ENCODE measurements around the gene PTER.

PTER gene, protein sequence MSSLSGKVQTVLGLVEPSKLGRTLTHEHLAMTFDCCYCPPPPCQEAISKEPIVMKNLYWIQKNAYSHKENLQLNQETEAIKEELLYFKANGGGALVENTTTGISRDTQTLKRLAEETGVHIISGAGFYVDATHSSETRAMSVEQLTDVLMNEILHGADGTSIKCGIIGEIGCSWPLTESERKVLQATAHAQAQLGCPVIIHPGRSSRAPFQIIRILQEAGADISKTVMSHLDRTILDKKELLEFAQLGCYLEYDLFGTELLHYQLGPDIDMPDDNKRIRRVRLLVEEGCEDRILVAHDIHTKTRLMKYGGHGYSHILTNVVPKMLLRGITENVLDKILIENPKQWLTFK

DNA sequence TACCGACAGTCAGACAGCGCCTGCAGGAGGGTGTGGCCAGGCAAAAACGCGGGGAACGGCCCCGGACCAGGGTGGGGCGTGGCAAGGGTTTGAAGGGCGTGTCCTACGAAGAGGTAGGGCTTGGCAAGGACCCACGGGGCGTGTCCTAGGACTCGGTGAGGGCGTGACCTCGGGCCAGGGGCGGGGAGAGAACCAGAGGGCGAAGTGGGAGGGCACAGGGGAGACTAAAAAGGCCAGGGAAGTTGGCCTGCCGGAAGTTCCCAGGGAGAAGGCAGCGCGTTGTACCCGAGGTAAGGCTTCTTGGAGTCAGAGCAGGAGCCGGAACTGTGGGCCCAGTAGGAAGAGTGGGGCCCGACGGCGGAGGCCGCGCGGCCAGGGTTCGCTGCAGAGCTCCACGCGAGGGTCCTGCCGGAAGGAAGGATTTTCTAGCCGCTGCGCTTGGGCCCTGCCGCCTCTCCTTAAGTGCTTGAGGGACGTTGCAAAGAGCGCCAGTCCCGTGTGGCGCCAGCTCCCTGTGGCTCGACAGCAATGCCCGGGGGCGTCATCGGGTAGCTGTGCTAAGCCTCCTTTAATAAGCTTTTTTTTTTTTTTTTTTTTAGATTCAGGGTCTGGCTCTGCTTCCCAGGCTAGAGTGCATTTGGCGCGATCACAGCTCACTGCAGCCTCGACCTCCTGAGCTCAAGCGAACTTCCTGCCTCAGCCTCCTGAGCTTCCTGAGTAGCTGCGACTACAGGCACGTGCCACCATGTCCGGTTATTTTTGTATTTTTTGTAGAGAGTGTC lies at the start of gene PTER:
PTER (plus strand) TSS at position 253 of the 782 bp plus-strand sequence. CDS start 47,375 bp downstream, outside the sequence.
- DNase-seq (ENCODE audit: insufficient read length, low spot score): peak; percentile 26
- FAIRE-seq: peak; percentile 64

DNA sequence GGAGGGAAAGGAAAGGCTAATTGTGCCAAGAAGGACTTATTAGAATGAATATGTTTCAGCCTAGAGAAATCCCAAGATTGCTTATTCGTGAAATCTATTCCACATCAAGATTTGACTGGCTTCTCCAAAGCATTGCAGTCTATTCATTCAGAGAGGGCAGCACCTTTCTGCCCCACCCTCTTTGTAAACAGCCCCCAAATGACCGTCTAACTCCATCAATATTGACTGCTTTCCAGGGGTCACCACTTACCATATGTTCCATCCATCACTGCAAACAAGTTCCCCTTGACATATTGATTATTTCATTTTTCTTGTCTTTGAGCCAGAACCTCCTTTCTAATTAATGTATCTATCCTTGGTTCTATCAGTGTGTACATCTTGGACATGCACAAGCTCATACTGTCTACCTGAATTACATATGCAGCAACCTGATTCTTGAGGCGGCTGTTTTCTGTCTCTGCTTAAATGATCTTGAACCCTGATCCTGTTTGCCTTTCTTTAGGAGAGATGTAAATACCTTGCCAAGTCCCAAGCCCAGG lies 44.2 kb upstream of the PTER start:
- no peak for DNase-seq (ENCODE audit: insufficient read length, low spot score)
- FAIRE-seq: no peak

DNA sequence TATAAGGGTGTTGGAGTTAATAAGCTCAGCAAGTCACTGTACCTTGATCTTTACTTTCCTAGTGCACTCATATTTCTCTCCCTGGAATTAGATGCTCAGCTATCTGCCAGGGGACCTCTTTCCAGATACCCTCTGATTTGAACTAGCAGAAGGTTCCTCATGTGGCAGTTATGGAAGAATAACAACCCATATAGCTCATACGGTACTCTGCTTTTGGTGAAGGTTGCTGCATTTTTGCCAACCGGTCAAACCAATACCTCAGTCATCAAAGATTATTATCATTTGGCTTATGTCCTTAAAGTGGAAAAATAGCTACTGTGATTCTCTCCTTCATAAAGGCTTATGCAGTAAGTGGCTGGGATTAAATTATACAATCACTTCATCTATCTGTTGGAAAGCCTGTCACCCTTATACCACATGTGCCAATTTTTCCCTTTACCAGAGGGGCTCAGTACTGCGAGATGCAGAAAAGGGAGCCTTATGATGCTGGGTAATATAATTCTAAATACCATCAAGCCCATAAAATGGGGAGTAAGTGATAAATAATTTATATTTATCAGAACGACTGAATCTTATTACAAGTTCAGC lies 43.4 kb upstream of the PTER start:
- DNase-seq (ENCODE audit: insufficient read length, low spot score): no peak
- FAIRE-seq: no peak

DNA sequence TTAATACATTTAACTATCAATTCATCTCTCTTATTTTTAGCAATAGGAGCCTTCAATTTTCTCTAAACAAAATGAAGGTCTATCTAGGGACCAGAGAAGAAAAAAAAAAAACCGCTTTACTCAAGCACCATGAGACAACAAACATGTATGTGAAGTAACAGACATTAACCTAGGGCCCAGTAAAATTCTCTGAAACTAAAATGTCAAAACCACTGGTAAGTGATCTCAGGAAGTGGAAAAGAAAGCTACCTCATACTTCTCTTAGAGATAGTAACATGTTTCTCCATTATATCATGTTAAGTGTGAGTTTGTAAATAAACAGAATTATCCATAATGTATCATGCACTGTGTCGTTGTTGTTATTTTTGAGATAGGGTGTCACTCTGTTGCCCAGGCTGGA lies 35.4 kb upstream of the PTER start:
- FAIRE-seq (no peak), DNase-seq (ENCODE audit: insufficient read length, low spot score) (no peak)

DNA sequence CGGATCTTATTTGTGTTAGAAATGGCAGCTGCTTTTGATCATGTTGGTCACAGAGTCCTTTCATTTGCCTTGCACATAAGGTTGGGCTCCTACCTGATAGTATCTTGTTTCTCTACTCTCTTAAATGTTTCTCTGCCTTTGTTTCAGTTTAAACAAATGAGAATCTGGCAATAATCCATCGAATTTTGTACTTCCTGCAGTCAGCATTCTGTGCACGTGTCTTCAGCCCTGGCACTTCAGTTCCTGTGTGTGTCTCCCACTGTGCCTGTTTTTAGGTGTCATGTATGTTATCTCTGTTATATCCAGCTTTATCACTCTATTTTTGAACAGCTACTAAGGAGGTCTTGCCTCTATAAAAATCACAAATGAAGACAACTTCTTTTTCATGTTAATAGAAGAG lies 28.4 kb upstream of the PTER start:
- DNase-seq (ENCODE audit: insufficient read length, low spot score) (no peak), FAIRE-seq (no peak)

DNA sequence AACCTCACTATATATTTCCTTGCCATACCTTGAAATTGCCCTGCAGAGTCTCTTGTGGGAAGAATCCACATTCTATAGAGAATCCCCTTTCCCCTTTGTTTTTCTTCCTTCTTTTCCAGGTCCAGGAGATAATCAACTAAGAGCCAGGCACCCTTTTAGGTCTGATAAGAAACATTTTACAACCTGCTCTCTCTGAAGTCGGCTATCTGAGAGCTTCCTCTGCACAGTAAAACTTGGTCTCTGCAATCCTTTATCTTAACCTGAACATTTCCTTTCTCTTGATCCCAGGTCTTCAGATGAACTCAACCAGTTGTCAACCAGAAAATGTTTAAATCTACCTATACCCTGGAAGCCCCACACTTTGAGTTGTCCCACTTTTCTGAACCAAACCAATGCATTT lies 19.5 kb upstream of the PTER start:
- DNase-seq (ENCODE audit: insufficient read length, low spot score) (no peak), FAIRE-seq (no peak)

DNA sequence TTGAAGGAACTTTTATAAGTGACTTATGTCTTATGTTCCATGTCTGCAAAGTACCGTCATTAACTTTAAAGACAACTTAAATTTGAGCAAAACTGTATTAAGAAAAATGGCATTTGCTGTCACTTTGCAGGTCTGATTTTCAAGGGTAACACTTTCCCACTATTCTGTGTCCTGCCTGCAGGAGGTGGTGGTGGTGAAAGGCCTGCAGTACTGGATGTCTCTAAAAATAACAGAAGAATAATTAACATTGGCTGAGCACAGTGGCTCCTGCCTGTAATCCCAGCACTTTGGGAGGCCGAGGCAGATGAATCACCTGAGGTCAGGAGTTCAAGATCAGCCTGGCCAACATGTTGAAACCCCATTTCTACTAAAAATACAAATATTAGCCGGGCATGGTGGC lies 13.2 kb upstream of the PTER start:
- DNase-seq (ENCODE audit: insufficient read length, low spot score) (no peak), FAIRE-seq (no peak)

DNA sequence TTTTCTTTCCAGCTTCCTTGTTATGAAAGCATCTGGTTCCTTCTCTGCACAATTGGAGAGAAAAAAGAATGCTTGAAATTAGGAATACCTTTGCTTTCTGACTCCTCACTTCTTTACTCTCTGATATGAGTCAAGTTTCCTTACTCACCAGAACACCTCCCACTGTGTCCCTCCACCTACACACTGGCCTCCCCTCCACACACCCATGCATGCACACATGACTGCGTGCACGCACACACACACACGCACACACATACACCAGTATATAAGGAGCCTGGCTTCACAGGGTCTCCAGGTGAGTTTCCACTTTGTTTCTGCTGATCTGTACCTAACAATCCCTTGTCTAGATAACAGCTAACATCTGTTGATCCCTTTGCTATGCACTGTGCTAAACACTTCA lies 11.4 kb upstream of the PTER start:
- FAIRE-seq: no peak

DNA sequence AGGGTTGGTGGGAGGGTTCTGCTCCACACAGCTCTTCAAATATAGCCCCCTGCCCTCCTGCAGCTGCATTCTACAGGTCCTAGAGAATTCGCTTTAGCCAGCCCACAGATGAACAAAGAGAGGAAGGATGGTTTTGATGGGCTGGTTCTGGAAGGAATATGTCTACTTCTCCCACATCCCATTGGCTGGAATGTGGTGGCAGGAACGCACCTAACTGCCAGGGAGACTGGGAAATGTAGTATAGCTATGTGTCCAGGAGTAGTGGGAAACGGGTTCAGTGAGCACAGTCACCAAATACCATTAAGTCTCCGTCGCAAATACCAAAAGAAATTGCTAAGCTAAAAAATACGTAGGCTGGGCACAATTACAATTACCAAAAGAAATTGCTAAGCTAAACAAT lies 7.3 kb upstream of the PTER start:
- FAIRE-seq: no peak
- DNase-seq (ENCODE audit: insufficient read length, low spot score): no peak

More for the DNA sequence above, 11.4 kb upstream of the PTER start:
- DNase-seq (ENCODE audit: insufficient read length, low spot score): no peak

DNA sequence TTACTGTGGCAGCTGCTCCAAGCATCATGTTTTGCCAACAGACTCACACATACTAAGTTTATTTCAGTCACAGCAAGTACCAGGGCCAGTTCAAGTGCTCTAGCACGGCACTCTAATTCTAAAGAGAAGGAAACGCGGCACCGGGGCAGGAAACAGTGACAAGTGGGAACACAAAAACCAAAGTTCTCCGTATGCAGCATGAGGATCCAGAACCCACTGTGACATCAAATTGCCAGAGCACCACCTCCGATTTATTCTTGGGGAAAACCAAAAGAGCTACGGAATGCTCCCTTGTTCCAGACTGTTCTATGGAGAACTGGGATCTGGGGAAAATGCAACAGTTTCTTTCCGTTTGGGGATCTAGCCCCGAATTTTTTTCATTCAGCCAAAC lies 448 bp upstream of the PTER start:
- no peak for DNase-seq (ENCODE audit: insufficient read length, low spot score)
- no peak for FAIRE-seq

DNA sequence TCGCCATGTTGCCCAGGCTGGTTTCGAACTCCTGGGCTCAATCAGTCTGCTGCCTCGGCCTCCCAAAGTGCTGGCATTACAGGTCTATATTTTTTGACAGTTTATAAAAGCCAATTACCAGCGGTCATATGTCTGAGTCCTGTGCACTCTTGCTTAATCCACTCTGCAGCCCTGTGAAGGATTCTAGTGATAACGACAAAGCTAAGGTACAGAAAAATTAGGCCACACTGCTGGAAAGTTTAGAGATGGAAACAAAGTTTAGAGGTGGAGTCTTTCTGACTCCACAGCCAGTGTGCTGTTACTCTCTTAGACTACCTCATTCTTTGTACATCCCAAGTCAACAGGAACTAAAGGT lies 707 bp downstream of the PTER start:
- FAIRE-seq: no peak
- no peak for DNase-seq (ENCODE audit: insufficient read length, low spot score)

DNA sequence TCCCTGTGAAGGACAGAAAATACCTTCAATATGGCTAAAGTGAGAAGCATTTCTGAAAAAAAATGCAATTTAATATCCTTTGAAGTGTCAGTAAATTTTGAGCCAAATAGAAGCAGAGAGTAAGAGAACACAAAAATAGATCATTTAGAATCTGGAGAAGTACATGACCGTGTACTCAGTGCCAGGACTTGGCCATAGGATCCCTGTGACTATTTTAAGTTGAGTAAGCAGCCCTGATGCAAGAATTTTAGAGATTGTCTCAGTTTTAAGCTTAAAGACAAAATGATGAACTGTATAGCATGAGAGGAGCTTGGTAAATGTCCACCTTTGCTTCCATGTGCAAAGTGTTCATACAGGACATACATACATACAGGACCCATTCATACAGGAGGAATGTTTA lies 2.5 kb downstream of the PTER start:
- no peak for DNase-seq (ENCODE audit: insufficient read length, low spot score)
- FAIRE-seq: no peak

DNA sequence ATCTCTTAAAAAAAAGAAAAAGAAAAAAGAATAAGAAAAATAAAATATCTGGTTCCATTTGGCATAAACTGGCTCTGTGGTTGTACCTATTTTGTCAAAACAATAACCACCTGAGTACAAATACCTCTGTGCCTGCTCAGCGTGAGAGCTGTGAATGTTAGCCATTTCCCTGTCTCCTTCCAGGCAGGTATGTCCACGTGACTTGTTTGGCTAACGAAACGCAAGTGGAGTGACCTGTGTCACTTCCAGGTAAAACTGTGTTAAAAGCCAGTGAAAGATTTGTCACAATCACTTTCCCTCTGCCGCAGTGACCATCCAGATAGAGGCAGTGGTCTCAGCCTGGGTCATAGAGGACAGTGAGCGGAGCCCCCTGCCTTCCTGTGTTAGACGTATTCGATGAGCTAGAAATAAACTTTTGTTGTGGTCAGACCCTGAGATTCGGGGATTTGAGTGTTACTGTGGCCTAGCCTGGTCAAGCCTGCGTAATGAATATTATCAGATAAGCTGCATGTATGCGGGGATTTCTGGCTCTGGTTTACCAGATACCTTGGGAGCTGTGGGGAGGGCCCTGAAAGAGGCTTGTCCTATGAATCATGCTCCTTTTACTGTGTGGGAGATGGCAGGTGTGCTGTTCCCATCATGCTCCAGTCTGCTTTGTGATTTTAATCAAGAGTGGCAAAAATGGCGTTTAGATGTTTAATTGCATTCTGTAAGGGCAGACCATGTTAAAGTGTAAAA lies 3.8 kb downstream of the PTER start:
- DNase-seq (ENCODE audit: insufficient read length, low spot score) (no peak), FAIRE-seq (no peak)

DNA sequence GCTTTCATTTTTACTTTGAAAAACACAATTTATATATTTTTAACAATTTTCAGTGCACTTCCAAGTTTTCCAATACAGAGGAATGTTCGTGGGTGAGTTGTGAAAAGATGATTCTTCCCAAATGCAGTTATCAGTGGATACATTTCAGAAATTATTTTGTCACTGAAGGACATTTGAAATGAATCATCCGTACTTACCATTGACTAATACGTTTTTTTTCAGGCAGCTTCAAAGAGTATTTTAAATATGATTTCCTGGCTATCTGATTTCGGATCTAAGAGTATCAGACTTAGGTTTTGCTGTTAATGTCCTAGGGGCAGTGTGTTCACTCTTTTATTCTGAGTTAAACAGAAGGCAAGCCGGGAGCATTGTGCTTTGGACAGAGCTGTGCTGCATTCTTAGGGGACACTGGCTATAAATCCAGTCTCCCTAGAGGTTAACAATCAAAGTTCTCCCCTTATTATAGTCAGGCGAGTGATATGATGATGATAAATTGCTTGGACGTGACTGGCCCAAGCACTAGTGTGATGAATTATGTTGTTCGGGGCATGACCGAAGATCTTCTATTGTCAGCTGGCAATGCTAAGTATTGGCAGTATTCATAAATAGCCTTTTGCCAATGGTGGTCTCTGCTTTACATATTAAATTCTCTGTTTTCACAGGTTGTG lies 4.5 kb downstream of the PTER start:
- FAIRE-seq (no peak), DNase-seq (ENCODE audit: insufficient read length, low spot score) (peak; percentile 8)

DNA sequence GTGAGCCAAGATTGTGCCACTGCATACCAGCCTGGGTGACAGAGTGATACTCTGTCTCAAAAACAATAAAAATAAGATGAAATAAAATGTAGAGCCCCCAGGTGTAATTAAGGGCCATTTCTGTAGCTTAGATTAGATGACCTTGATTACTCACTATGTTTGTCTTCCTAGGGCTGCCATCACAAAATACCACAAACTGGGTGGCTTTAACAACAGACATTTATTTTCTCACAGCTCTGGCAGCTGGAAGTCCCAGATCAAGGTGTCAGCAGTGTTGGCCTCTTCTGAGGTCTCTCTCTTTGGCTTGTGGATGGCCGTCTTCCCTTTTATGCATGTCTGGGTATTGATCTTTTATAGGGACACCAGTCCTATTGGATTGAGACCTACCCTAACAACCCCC lies 6.1 kb downstream of the PTER start:
- DNase-seq (ENCODE audit: insufficient read length, low spot score): no peak
- no peak for FAIRE-seq

DNA sequence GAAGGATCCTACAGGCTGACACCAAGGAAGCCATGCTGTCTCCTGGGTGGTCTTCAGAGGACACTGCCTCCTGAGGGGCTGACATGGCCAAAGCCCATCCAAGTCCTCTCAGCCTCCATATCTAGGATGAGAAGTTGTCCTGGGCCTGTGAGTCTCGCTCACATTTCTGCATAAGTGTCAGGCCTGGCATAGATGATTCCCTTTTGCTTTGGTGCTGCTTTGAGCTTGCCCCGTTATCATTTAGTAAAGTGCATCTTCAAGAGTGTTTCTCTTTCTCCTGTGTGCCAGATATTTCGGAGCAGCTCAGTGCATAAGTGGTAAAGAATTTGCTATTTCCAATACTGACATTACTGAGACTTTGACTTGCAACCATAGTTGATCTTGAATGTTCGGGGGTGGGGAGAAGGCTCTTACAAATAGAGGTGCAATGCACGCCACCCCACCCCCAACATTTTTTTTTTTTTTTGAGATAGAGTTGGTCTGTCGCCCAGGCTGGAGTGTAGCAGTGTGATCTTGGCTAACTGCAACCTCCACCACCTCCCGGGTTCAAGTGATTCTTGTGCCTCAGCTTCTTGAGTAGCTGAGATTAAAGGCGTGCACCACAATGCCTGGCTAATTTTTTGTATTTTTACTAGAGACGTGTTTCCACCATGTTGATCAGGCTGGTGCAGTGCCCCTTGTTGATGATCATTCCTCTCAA lies 9.1 kb downstream of the PTER start:
- no peak for DNase-seq (ENCODE audit: insufficient read length, low spot score)
- no peak for FAIRE-seq

DNA sequence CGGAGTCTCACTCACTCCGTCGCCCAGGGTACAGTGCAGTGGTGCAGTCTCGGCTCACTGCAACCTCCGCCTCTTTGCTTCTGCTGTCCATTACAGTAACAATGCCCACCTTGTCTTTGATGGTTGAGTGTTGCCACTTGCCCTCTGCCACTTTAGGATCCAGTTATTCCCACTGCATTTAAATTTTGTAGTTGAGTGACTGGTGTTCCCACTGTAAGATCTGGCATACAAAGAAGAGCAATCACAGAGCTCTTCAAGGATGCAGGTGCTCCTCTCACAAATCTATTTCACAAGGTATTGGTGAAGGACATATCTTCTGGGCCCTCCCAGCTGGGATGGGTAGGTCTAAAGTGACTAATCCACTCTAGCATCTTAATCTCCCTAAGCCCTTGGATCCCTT lies 12.6 kb downstream of the PTER start:
- no peak for FAIRE-seq

DNA sequence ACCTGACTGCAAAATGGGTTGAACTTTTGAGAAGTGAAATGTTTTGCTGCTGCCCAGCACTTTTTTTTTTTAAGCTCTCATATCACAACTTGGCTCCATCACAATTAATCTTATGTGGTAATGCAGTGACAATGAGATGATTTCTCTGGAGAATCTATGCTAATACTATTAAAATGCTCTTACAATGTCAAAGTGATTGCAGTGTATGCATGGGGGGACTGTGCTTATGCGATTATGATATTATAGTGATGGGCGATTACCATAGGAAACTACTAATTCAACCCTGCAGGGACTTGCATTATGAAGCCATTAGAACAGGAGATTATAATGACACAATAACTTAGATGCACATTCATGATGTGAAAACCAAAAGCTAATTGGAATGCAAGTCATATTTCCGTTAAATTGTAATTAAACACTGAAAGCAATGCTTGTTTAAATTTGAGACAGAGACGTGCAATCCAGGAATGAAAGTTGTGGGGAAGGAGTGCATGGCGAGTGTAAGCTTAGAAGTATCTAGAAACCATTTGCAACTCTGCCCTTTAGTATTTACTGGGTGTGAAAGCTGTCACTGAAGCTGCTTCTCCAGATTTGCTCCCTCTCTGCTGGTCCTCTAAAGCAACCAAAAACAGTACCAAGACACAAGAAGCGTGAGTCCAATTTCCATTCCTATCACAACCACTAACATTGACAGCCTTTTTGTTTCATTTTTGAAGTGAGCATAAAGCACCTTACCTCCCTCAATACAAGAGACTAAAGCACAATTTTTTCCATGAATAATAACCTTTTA lies 21.6 kb downstream of the PTER start:
- DNase-seq (ENCODE audit: insufficient read length, low spot score) (no peak), FAIRE-seq (no peak)

More for the DNA sequence above, 12.6 kb downstream of the PTER start:
- no peak for DNase-seq (ENCODE audit: insufficient read length, low spot score)

DNA sequence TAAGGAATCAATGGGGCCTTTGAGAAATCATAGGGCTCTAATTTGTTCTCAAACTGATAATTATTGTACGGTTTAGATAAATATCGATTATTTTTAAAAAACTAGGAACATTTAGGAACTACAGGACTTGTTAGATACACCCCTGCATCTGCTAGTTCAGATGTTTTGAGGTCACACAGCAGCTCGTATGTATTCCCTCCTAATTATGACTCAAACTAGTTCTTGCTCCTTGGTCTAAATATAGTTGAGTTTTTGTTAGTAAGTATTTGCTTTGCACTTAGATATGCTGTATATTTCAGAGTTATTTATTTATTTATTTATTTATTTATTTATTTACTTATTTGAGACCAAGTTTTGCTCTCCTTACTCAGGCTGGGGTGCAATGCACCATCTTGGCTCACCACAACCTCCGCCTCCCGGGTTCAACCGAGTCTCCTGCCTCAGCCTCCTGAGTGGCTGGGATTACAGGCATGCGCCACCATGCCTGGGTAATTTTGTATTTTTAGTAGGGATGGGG lies 22.7 kb downstream of the PTER start:
- FAIRE-seq (no peak), DNase-seq (ENCODE audit: insufficient read length, low spot score) (no peak)

Data from HTR-8/SVneo (cell line).